HG03135 (cell line): ENCODE results near the gene MAP3K5.
A peak's percentile ranks its signal among the peaks of the same experiment; 100 is the strongest.
"Not testable (repeated sequence)": the region's sequence is repeated elsewhere in the genome, so short reads cannot be mapped to it uniquely, and the experiment has no call there.

Experiments
- ATAC-seq: cut with Tn5 transposase; IDR thresholded peaks from one replicate; pipeline ENCODE4 v1.9.1; 2021; ENCODE audit warnings: mild to moderate bottlenecking, moderate library complexity; ENCODE audit not compliant: unreplicated experiment

MAP3K5 gene

DNA sequence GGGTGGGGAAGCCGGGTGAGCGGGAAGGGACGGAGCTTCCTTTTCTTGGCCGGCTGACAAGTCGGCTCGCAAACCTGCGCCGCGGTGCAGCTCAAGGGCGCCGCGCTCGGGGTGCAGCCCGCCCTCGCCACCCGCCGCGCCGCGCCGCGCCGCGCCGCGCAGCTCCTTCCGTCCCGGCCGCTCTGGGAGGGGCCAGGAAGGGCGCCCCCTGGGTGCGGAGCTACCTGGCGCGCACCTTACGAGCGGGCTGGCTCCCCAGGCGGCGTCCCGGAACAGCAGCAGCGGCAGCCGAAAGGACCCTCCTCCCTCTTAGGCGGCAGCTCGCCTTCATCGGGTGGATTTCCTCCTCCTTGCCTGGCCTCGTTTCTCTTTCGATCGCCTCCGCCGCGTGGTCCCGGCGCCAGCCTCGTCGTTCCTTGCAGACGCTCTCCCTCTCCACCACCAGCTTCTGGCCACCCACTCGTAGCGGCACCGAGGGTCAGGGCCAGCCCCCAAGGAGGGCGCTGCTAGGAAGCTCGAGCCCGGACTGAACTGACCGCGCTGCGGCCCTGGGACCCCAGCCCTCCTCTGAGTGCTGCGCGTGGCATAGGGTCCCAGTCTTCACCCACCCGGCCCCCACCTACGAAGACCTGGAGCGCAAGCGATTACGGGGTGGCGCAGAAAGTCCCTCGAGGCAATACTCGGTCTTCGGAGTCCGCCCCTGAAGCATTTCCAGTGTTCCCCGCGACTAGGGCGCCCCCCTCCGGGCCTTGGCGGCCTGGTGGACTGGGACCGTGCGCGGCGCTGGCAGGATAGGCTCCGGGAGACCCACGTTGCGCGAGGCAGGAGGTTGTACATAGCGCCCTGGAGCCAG, at the start of gene MAP3K5:
MAP3K5 (minus strand) TSS at position 68 of the 853 bp plus-strand sequence. CDS start 320 bp downstream, outside the sequence.
- peak; percentile 62 for ATAC-seq

GRCh38 chr6:136840276-136841001, 48.2 kb upstream of the MAP3K5 start:
- no peak for ATAC-seq

DNA sequence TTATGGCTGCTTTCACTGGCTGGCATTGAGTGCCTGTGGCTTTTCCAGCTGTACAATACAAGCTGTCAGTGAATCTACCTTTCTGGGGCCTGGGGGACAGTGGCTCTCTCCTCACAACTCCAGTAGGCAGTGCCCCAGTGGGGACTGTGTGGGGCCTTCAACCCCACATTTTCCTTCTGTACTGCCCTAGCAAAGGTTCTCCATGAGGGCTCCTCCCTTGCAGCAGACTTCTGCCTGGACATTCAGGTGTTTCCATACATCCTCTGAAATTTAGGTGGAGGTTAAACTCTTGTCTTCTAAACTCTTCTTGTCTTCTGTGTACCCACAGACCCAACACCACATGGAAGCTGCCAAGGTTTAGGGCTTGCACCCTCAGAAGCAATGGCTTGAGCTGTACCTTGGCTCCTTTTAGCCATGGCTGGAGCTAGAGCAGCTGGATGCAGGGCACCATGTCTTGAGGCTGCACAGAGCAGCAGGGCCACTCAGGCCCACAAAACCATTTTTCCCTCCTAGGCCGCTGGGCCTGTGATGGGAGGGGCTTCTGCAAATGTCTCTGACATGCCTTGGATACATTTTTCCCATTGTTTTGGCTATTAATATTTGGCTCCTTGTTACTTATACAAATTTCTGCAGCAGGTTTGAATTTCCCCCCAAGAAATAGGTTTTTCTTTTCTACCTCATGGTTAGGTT, 39.7 kb upstream of the MAP3K5 start:
- no peak for ATAC-seq

DNA sequence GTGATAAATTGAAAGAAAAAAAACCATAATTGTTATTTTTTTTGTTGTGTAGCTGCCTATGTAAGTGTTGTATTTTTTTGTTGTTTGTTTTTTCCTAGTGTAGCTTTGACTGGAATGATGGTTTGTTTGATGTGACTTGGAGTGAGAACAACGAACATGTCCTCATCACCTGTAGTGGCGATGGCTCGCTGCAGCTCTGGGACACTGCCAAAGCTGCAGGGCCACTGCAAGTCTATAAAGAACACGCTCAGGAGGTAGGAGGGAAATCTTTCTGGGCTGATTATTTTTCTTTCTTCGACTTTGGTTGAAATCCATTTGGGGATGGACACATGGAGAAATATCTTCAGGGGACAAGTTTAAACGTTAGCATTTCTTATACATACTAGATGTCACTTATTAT, 33.9 kb upstream of the MAP3K5 start:
- no peak for ATAC-seq

DNA sequence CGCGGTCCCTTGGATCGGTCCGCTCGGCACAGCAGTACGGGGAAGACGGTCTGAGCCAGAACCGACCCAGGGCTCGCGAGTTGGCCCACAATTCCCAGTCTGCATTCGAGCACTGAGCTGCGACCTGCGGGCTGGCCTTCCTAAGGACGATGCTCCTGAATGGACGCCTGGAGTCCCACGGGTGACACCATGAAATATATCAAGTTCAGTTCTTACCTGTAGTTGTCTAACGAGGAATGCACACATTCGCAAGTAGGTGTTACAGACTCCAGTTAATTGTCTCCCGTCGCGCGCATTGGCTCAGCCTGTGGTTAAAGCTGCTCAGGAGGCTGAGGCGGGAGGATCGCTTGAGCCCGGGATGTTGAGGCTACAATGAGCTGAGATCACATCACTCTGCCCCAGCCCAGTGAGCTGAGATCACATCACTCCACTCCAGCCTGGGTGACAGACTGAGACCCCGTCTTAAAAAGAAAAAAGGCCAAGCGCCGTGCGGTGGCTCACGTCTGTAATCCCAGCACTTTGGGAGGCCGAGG, 30.9 kb upstream of the MAP3K5 start:
- ATAC-seq = no peak

DNA sequence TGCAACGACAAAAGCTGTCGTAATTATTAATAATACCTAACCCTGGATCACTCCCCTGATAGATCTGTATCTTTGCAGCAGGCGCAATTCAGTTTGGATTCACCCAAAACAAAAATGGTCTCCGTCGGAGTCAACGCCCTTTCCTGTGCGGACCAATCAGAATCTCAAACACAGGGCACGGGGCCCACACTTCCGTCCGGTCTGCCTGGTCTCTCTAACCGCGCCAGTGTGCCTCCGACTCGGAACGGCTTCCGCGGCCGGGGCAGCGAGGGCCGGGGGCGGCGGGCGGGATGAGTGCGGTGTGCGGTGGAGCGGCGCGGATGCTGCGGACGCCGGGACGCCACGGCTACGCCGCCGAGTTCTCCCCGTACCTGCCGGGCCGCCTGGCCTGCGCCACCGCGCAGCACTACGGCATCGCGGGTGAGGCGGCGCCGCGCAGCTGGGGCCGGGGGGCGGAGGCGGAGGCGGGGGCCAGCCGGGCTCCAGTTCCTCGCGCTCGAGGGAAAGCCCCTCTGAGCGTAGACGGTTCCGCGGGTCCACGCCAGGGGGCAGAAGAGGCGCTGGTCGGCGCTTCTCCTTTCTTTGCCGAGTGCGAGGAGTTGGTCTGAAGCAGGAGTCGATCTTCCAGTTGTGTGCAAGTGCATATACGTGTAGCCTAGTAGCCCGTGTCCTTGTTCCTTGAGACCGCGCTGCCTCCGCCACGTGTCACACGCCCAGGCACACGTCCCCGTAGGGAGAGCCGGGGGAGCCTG, 30.3 kb upstream of the MAP3K5 start, which contains the start of gene PEX7:
PEX7 (plus strand) TSS at position 217 of the 752 bp plus-strand sequence; CDS start at position 291, 74 bp downstream.
- ATAC-seq = peak; percentile 96

DNA sequence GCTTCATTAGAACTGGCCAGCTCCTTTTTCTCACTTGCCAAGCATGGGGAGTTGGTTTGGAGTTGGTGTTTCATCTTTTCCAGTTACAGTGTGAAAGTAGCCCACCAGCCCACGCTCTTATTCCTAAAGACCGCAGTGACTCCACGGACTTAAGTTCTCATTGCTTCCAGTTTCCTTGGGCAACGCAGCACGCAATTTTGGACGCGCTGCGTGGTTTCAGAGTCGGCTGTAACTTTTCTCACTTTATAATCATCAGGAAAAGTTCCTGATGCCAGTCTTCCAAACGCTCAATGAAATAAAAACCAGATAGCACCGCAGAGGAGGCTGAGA, 29.7 kb upstream of the MAP3K5 start:
- no peak for ATAC-seq

DNA sequence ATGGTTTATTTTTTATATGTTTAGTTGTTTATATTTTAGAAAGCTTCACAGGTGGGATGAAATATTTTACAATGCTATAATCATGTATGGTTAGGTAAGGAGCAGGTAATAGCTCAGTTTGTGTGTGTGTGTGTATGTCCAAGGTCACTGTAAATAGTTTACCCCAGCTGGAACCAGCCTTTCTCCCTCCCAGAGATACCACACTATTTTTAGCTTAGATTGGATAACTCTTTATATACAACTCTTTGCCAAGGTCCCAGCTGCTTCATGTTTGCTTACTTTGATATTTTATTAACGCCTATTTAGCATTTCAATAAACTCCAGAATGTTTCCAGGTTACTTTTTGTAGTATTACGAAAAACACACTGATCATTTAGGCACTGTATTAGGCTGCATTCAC, 28.3 kb upstream of the MAP3K5 start:
- ATAC-seq = no peak

GRCh38 chr6:136816656-136817055, 24.4 kb upstream of the MAP3K5 start:
- no peak for ATAC-seq

- ATAC-seq = not testable (repeated sequence)
Observed at GRCh38 chr6:136815608-136816007, 23.3 kb upstream of the MAP3K5 start.

GRCh38 chr6:136812174-136812573, 19.9 kb upstream of the MAP3K5 start:
- no peak for ATAC-seq

- no peak for ATAC-seq
Observed at GRCh38 chr6:136811272-136811671, 19.0 kb upstream of the MAP3K5 start.

- ATAC-seq = no peak
Observed at GRCh38 chr6:136809091-136809860, 17.0 kb upstream of the MAP3K5 start.

DNA sequence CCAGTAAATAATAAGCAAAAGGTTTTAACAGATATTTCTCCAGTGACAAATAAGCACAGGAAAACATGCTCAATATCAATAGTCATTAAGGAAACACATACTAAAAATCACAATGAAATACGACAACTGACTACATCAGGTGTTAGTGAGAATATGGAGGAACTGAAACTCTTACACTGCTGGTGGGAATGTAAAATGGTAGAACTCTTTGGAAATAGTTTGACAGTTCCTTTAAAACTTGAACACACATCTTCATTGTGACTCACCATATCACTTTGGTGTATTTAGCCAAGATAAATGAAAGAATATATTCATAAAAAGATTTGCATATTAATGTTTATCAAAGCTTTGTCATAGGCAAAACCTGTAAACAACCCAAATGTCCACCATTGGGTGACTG, 11.3 kb upstream of the MAP3K5 start:
- ATAC-seq = no peak

DNA sequence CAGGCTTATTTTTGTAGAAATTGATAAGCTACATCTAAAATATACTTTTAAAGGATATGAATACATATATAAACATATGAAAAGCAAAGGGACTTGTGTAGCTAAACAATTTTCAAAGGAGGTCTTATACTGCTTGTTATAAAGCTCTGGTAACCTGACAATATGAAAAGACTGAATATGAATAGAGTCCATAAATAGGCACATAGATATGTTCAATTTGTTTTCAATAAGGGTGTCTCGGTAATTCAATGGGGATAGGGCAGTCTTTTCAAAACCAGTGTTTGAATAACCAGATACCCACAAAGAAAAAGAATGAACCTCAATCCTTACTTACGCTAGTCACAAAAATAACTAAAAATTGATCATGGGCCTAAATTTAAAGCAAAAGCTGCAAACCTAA, 9.3 kb upstream of the MAP3K5 start:
- ATAC-seq = no peak

GRCh38 chr6:136798044-136798443, 5.8 kb upstream of the MAP3K5 start:
- ATAC-seq = no peak

DNA sequence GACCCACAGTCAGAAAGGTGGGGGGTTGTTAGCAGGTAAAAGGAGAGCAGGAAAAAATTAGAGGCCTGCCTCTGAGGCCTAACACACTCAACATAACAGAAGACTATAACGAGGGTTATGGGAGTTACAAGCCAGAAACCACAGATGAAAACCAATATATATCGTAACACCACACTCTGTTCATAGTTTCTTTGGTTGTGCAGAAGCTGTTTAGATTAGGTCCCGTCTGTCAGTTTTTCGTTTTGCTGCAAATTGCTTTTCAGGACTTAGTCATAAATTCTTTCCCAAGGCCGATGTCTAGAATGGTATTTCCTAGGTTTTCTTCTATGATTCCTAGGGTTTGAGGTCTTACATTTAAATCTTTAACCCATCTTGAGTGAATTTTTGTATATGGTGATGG, 3.7 kb upstream of the MAP3K5 start:
- ATAC-seq = no peak

DNA sequence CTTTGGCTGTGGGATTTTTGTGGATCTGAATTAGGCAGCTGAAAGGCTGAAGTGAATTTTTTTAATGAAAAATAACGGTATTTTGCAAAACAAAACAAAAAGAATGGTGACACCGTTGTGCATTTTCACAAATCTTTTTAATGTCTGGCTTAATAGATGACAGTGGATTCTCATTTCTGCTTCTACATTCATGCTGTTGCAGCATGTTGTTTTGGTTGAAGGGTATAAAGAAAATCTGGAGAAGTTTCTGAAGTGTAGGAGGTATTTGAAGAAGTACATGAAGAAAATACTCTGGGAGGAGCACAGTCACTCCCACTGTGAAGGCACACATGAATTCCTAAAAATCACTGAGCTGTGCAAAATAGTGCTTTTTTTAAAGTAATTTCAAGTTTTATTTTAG, 3.1 kb upstream of the MAP3K5 start:
- no peak for ATAC-seq

DNA sequence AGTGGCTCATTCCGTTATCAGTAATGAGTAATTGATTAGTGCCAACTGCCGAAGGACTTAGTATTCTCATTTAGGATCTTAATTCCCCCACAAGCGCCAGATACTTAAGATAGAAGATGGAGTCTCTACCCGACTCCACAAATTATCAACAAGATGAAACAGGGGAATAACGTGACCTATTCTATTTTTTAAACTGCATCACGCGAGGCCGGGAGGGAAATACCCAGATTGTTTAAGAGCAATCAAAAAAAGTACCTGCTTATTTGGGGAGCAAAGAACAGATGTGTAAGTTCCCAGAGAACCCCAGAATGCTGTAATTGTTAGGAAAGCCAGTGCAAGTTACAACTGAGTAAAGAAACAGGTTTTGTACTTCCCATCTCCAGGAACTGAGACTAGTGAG, 1.1 kb upstream of the MAP3K5 start:
- no peak for ATAC-seq

GRCh38 chr6:136792095-136792409, 225 bp downstream of the MAP3K5 start:
- no peak for ATAC-seq
